NCI-H1930 (cell line): Measurements from ENCODE around the gene TTC9B.

Experiments used
- DNase-seq, 2 experiments: peaks; one replicate each; lab custom pipeline; 2025; lab: John Stamatoyannopoulos, UW

The TTC9B gene

GRCh38 chr19:40217934-40218890 is at the start of gene TTC9B:
TSS of gene TTC9B (minus strand) at chr19:40218384. CDS start at chr19:40218381, 3 bp downstream.
- DNase-seq: peak; percentile 72 to 80

- no peak for DNase-seq
Measured at GRCh38 chr19:40267601-40267997, 49.4 kb upstream of the TTC9B start.

GRCh38 chr19:40266912-40267600 is 48.9 kb upstream of the TTC9B start:
- DNase-seq: no peak

- DNase-seq: no peak
Measured at GRCh38 chr19:40266119-40266518, 47.9 kb upstream of the TTC9B start.

- DNase-seq: no peak
Measured at GRCh38 chr19:40265763-40266099, 47.5 kb upstream of the TTC9B start.

GRCh38 chr19:40265055-40265762 is 47.0 kb upstream of the TTC9B start:
- DNase-seq: no peak

GRCh38 chr19:40264314-40265054 is 46.3 kb upstream of the TTC9B start:
- no peak for DNase-seq

- DNase-seq: no peak
Measured at GRCh38 chr19:40263440-40264313, 45.5 kb upstream of the TTC9B start.

GRCh38 chr19:40262422-40262821 is 44.2 kb upstream of the TTC9B start:
- DNase-seq: no peak

- no peak for DNase-seq
Measured at GRCh38 chr19:40261631-40262030, 43.4 kb upstream of the TTC9B start.

- no peak for DNase-seq
Measured at GRCh38 chr19:40257096-40257517, 38.9 kb upstream of the TTC9B start.

- no peak for DNase-seq
Measured at GRCh38 chr19:40256512-40256911, 38.3 kb upstream of the TTC9B start.

GRCh38 chr19:40255619-40256166 is 37.5 kb upstream of the TTC9B start:
- no peak for DNase-seq

- no peak for DNase-seq
Measured at GRCh38 chr19:40254714-40255418, 36.7 kb upstream of the TTC9B start.

GRCh38 chr19:40253611-40254092 is 35.5 kb upstream of the TTC9B start:
- DNase-seq: no peak

GRCh38 chr19:40252395-40252794 is 34.2 kb upstream of the TTC9B start:
- DNase-seq: no peak

- no peak for DNase-seq
Measured at GRCh38 chr19:40251991-40252390, 33.8 kb upstream of the TTC9B start.

GRCh38 chr19:40251244-40251643 is 33.1 kb upstream of the TTC9B start:
- no peak for DNase-seq

- DNase-seq: no peak
Measured at GRCh38 chr19:40249781-40250180, 31.6 kb upstream of the TTC9B start.

GRCh38 chr19:40249201-40249600 is 31.0 kb upstream of the TTC9B start:
- DNase-seq: no peak
